Activated CD4-positive, alpha-beta T cell treated with anti-CD3 and anti-CD28 coated beads, Interleukin-10, Interleukin-2, amounts not matched to agents 100 ng/mL and 50 ng/mL, durations not matched to agents 16 hours and 8 hours (primary cell): ENCODE data around the gene USP15.

Experiments
- DNase-seq: peaks from one replicate; pipeline ENCODE4 v3.0.0-alpha.2; 2020

Gene USP15

GRCh38 chr12:62259993-62260732, at the start of gene USP15:
USP15 (plus strand) TSS chr12:62260404; CDS start chr12:62260415, 11 bp downstream.
- DNase-seq: peak; percentile 97

GRCh38 chr12:62210422-62210821, 49.8 kb upstream of the USP15 start:
- DNase-seq: peak; percentile 37

GRCh38 chr12:62211510-62211909, 48.7 kb upstream of the USP15 start:
- DNase-seq: no peak

GRCh38 chr12:62214846-62215245, 45.4 kb upstream of the USP15 start:
- DNase-seq: peak; percentile 18

GRCh38 chr12:62215506-62215905, 44.7 kb upstream of the USP15 start:
- no peak for DNase-seq

- no peak for DNase-seq
These were observed 42.6 kb upstream of the USP15 start for GRCh38 chr12:62217466-62218194.

- DNase-seq: no peak
These were observed 39.1 kb upstream of the USP15 start for GRCh38 chr12:62221107-62221506.

- no peak for DNase-seq
These were observed 35.6 kb upstream of the USP15 start for GRCh38 chr12:62224601-62225000.

- DNase-seq: no peak
These were observed 33.1 kb upstream of the USP15 start for GRCh38 chr12:62227091-62227490.

- no peak for DNase-seq
These were observed 29.6 kb upstream of the USP15 start for GRCh38 chr12:62230652-62231051.

- no peak for DNase-seq
These were observed 28.0 kb upstream of the USP15 start for GRCh38 chr12:62232143-62232729.

GRCh38 chr12:62233805-62234204, 26.4 kb upstream of the USP15 start:
- no peak for DNase-seq

GRCh38 chr12:62239571-62239970, 20.6 kb upstream of the USP15 start:
- DNase-seq: no peak

GRCh38 chr12:62247281-62248045, 12.7 kb upstream of the USP15 start:
- no peak for DNase-seq

- DNase-seq: no peak
These were observed 11.3 kb upstream of the USP15 start for GRCh38 chr12:62248873-62249272.

- no peak for DNase-seq
These were observed 10.8 kb upstream of the USP15 start for GRCh38 chr12:62249419-62249818.

- peak; percentile 74 for DNase-seq
These were observed 9.3 kb upstream of the USP15 start for GRCh38 chr12:62250671-62251608.

- no peak for DNase-seq
These were observed 8.6 kb upstream of the USP15 start for GRCh38 chr12:62251609-62251958.

GRCh38 chr12:62252576-62252975, 7.6 kb upstream of the USP15 start:
- no peak for DNase-seq

GRCh38 chr12:62254967-62255366, 5.2 kb upstream of the USP15 start:
- DNase-seq: no peak

GRCh38 chr12:62256408-62257096, 3.7 kb upstream of the USP15 start:
- DNase-seq: no peak

- no peak for DNase-seq
These were observed 2.0 kb upstream of the USP15 start for GRCh38 chr12:62258231-62258630.
